Endothelial cell of umbilical vein (primary cell): ENCODE results near the gene SH3RF3. TPM values are rescaled to one million over a fixed set of nuclear protein-coding genes. Genes with fewer than 3 reads are reported as not detected.

Experiments used
- BruUV-seq: library from RNA; stranded (reverse); fragments of 400-500 nt; replicated peaks from 2 replicates; lab custom pipeline; 2021; lab: Mats Ljungman, UMichigan
- CTCF ChIA-PET: fragments of 300-600, 350-600 bp; sonication (Branson Sonifier 250); formaldehyde crosslinking; loops from one replicate; lab custom pipeline; 2021; ENCODE audit warnings: antibody characterized with exemption, inconsistent platforms; lab: Charles Lee
- POLR2A ChIA-PET: fragments of 300-600, 350-600 bp; sonication (Branson Sonifier 250); formaldehyde crosslinking; loops from one replicate; lab custom pipeline; 2021; ENCODE audit warnings: antibody characterized with exemption, inconsistent platforms; lab: Charles Lee
- DNase-seq: peaks from one replicate; pipeline ENCODE4 v3.0.0-alpha.2; 2011; ENCODE audit warnings: low read depth, low spot score
- FAIRE-seq: peaks from 2 replicates; lab custom pipeline; 2011; peaks lifted over from hg19 to GRCh38; lab: Jason Lieb, UNC
- H2AFZ ChIP-seq: 2 replicates; pipeline ENCODE4 v1.6.0; 2012; ENCODE audit warnings: low read depth, low read length, control low read depth, inconsistent platforms
- H3K27ac ChIP-seq: 2 replicates; pipeline ENCODE4 v1.5.1; 2011; ENCODE audit warnings: low read depth, mild to moderate bottlenecking, control low read depth, low read length, moderate library complexity; ENCODE audit not compliant: insufficient read depth
- H3K27me3 ChIP-seq, 2 experiments: 2 replicates each; pipeline versions ENCODE4 v1.6.0 to v1.6.1; 2011; ENCODE audit warnings: low read length in 2 of 2, mixed read lengths in 1 of 2; ENCODE audit not compliant: control insufficient read depth in 2 of 2, insufficient read depth in 2 of 2
- H3K36me3 ChIP-seq, 2 experiments: 2 replicates in 1 of 2; 3 replicates in 1 of 2; pipeline ENCODE4 v1.5.1; 2011; ENCODE audit warnings: low read length in 2 of 2, mild to moderate bottlenecking in 1 of 2, moderate library complexity in 1 of 2; ENCODE audit not compliant: control insufficient read depth in 2 of 2, insufficient read depth in 2 of 2; ENCODE audit errors: extremely low read depth in 1 of 2
- H3K4me1 ChIP-seq: 3 replicates; pipeline ENCODE4 v1.5.1; 2011; ENCODE audit warnings: mild to moderate bottlenecking, low read length; ENCODE audit not compliant: control insufficient read depth, insufficient read depth; ENCODE audit errors: extremely low read depth
- H3K4me2 ChIP-seq: 2 replicates; pipeline ENCODE4 v1.6.1; 2011; ENCODE audit warnings: low read length, control low read depth, mixed read lengths; ENCODE audit not compliant: insufficient read depth
- H3K4me3 ChIP-seq, 3 experiments: fragments of 200-600 bp in 1 of 3; sonication (generic), shearing (Covaris generic) in 1 of 3; replicated peaks in 1 of 3; 2 replicates each; pipeline ENCODE4 v1.5.1; 2011 to 2016; ENCODE audit warnings: control low read depth in 3 of 3, low read length in 3 of 3, mild to moderate bottlenecking in 2 of 3, inconsistent platforms in 1 of 3, low read depth in 1 of 3, moderate library complexity in 1 of 3; ENCODE audit not compliant: insufficient read depth in 1 of 3
- H3K79me2 ChIP-seq: 2 replicates; pipeline ENCODE4 v1.6.0; 2012; ENCODE audit warnings: low read length, inconsistent platforms; ENCODE audit not compliant: control insufficient read depth, insufficient read depth
- H3K9ac ChIP-seq: replicated peaks from 2 replicates; pipeline ENCODE3; 2011; ENCODE audit warnings: low read length, control low read depth; ENCODE audit not compliant: insufficient read depth; ENCODE audit errors: extremely low read depth
- H3K9me1 ChIP-seq: replicated peaks from 3 replicates; pipeline ENCODE4 v1.6.0; 2011; ENCODE audit warnings: mild to moderate bottlenecking, low read length; ENCODE audit not compliant: control insufficient read depth, insufficient read depth; ENCODE audit errors: extremely low read depth
- H3K9me3 ChIP-seq: replicated peaks from 2 replicates; pipeline ENCODE4 v1.5.1; 2012; ENCODE audit warnings: low read length, inconsistent platforms; ENCODE audit not compliant: control insufficient read depth, insufficient read depth
- H4K20me1 ChIP-seq: replicated peaks from 2 replicates; pipeline ENCODE3; 2011; ENCODE audit warnings: mild to moderate bottlenecking, low read length; ENCODE audit not compliant: control insufficient read depth, insufficient read depth; ENCODE audit errors: extremely low read depth
- CTCF ChIP-seq, 2 donors: IDR thresholded peaks; 1 replicate in 1 of 2; 2 replicates in 1 of 2; pipeline ENCODE4 v1.5.1; 2011; ENCODE audit warnings: low read length in 2 of 2, mild to moderate bottlenecking in 2 of 2, moderate library complexity in 2 of 2, control low read depth in 1 of 2, inconsistent platforms in 1 of 2, low read depth in 1 of 2; ENCODE audit not compliant: insufficient read depth in 1 of 2; ENCODE audit errors: extremely low read depth in 1 of 2
- EZH2 ChIP-seq: IDR thresholded peaks from 2 replicates; pipeline ENCODE4 v1.6.1; 2012; ENCODE audit warnings: borderline replicate concordance, low read depth, mild to moderate bottlenecking, moderate library complexity, low read length, inconsistent platforms; ENCODE audit not compliant: severe bottlenecking
- FOS ChIP-seq: IDR thresholded peaks from 2 replicates; pipeline ENCODE4 v1.6.1; 2011; ENCODE audit warnings: mild to moderate bottlenecking, low read length, moderate library complexity, borderline replicate concordance; ENCODE audit not compliant: insufficient read depth
- GATA2 ChIP-seq: IDR thresholded peaks from 2 replicates; pipeline ENCODE4 v1.7.0; 2011; ENCODE audit warnings: low read depth, mild to moderate bottlenecking, moderate library complexity, mixed read lengths, low read length; ENCODE audit not compliant: insufficient read length, insufficient read depth
- JUN ChIP-seq: IDR thresholded peaks from 2 replicates; pipeline ENCODE4 v1.6.1; 2011; ENCODE audit warnings: borderline replicate concordance, low read depth; ENCODE audit not compliant: insufficient read length, insufficient read depth
- MYC ChIP-seq: IDR thresholded peaks from one replicate; pipeline ENCODE4 v1.6.1; 2011; ENCODE audit warnings: mild to moderate bottlenecking, low read depth, low read length
- POLR2A ChIP-seq: IDR thresholded peaks from 2 replicates; pipeline ENCODE4 v1.6.1; 2012; ENCODE audit warnings: low read depth, mild to moderate bottlenecking, control low read depth, low read length
- POLR2AphosphoS5 ChIP-seq: IDR thresholded peaks from 2 replicates; pipeline ENCODE4 v1.6.1; 2012; ENCODE audit warnings: low read depth, mild to moderate bottlenecking, control low read depth, low read length, moderate library complexity; ENCODE audit not compliant: insufficient read depth
- dilution Hi-C: fragments of 300-500 bp; cut with MboI; formaldehyde crosslinking; loops from one replicate; pipeline ENCODE4 v1.15.0; 2019; ENCODE audit warnings: low sequenced_read_pairs; ENCODE audit not compliant: extremely low pct_ligation_motif_present
- intact Hi-C: fragments of 100-400 bp; cut with micrococcal nuclease; formaldehyde crosslinking; loops from one replicate; pipeline ENCODE4 v1.10.0; 2022
- polyA plus RNA-seq, 4 experiments: library from polyadenylated mRNA; depleted of rRNA in 3 of 4; stranded (reverse) in 3 of 4; unstranded in 1 of 4; fragments of >200 nt; gene quantifications; 2 replicates each; pipeline versions ENCODE4 v1.2.1 to v1.2.3, GENCODE V29; 2011 to 2012; ENCODE audit warnings: missing spikeins in 1 of 4
- total RNA-seq: library from RNA; stranded (reverse); gene quantifications from 2 replicates; pipeline ENCODE4 v1.2.3, GENCODE V29; 2021
- TF ChIP-seq, protein P1 (sequence below): IDR thresholded peaks from 2 replicates; pipeline ENCODE4 v1.6.1; 2011; ENCODE audit not compliant: insufficient read depth, insufficient read length

The SH3RF3 gene
- total and polyA plus RNA-seq, 2 donors (not counting 3 experiments of a cell fraction or from before 2014, with no cell fraction given) = 3.8 to 14.7 TPM

DNA sequence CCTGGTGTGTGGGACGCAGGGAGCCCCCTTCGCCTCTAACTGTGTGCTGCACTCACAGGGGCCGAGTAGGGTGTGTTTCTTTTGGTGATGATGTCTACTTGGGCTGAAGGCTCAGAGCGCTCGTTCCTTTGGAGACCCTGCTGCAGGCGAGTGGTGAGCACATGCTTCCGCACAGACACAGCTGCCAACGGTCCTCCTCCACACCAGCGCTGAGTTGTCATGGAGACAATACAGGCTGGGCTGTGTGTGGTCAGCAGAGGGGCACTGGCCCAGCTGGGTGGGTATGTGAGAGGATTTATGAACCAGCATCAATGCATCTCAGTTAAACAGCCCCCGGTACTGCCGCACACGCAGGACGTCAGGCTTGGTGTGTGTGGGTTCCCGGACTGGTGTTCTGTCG, 143.5 kb downstream of the SH3RF3 start:
- no TSS peak for BruUV-seq
- no peak overlapping the region for H3K4me3 ChIP-seq
- no peaks in the 10 kb centered on the region for H3K9me3 ChIP-seq
- DNase-seq (no peak), FAIRE-seq (no peak)
- H3K9ac ChIP-seq = no peak overlapping the region
- ChIA-PET POLR2A (no interaction called here), CTCF (no interaction called here)
- H3K27me3 ChIP-seq = no peaks in the 10 kb centered on the region
- peaks cover 22% of the 10 kb centered on the region for H3K4me1 ChIP-seq
- H3K79me2 ChIP-seq = peaks cover 7% of the 10 kb centered on the region
- dilution Hi-C loops = no loop called here
- no peaks in the 10 kb centered on the region for H3K9me1 ChIP-seq
- no peak overlapping the region for H2AFZ ChIP-seq
- no peaks in the 10 kb centered on the region for H3K36me3 ChIP-seq
- H3K27ac ChIP-seq = no peak overlapping the region
- intact Hi-C loops = no loop called here
- no peak overlapping the region for H3K4me2 ChIP-seq
- H4K20me1 ChIP-seq = no peaks in the 10 kb centered on the region
- TF ChIP-seq CTCF (IDR thresholded peaks at IDR 0.05; ENCODE audit: extremely low read depth in 1 of 2, insufficient read depth in 1 of 2, low read depth in 1 of 2, low read length in 2 of 2) (no peak), POLR2A (no peak), GATA2 (no peak), MYC (no peak), FOS (no peak), POLR2AphosphoS5 (no peak), JUN (no peak), EZH2 (no peak)
- TF ChIP-seq, protein P1, sequence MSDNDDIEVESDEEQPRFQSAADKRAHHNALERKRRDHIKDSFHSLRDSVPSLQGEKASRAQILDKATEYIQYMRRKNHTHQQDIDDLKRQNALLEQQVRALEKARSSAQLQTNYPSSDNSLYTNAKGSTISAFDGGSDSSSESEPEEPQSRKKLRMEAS = no peak
